ENCODE measurements around the gene HOXC6. TPM values are rescaled to one million over a fixed set of nuclear protein-coding genes. Genes with fewer than 3 reads are reported as not detected.
"Not testable (repeated sequence)": the region's sequence is repeated elsewhere in the genome, so short reads cannot be mapped to it uniquely, and the experiment has no call there.

HOXC6 gene
- total RNA-seq, 1 donor from 2014 or later: not detected

GRCh38 chr12:54041097-54041690 is 13.0 kb downstream of the HOXC6 start:
- DNase-seq (ENCODE audit: extremely low spot score, unreplicated experiment): no peak
- Mint-ChIP-seq H3K4me3 (ENCODE audit: unreplicated experiment) (no peak overlapping the region), H3K27me3 (ENCODE audit: unreplicated experiment) (peaks cover 86% of the 10 kb centered on the region), H3K9me3 (ENCODE audit: unreplicated experiment) (no peaks in the 10 kb centered on the region), H3K36me3 (ENCODE audit: unreplicated experiment) (no peaks in the 10 kb centered on the region), H3K4me1 (ENCODE audit: unreplicated experiment) (no peaks in the 10 kb centered on the region), H3K27ac (ENCODE audit: unreplicated experiment) (no peak overlapping the region)
- TF ChIP-seq, protein P1, sequence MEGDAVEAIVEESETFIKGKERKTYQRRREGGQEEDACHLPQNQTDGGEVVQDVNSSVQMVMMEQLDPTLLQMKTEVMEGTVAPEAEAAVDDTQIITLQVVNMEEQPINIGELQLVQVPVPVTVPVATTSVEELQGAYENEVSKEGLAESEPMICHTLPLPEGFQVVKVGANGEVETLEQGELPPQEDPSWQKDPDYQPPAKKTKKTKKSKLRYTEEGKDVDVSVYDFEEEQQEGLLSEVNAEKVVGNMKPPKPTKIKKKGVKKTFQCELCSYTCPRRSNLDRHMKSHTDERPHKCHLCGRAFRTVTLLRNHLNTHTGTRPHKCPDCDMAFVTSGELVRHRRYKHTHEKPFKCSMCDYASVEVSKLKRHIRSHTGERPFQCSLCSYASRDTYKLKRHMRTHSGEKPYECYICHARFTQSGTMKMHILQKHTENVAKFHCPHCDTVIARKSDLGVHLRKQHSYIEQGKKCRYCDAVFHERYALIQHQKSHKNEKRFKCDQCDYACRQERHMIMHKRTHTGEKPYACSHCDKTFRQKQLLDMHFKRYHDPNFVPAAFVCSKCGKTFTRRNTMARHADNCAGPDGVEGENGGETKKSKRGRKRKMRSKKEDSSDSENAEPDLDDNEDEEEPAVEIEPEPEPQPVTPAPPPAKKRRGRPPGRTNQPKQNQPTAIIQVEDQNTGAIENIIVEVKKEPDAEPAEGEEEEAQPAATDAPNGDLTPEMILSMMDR (IDR thresholded peaks at IDR 0.05): no peak

GRCh38 chr12:54042033-54042432 is 13.8 kb downstream of the HOXC6 start:
- not testable (repeated sequence) for H3K36me3 Mint-ChIP-seq (ENCODE audit: unreplicated experiment); H3K9me3 Mint-ChIP-seq (ENCODE audit: unreplicated experiment); DNase-seq (ENCODE audit: extremely low spot score, unreplicated experiment); H3K4me1 Mint-ChIP-seq (ENCODE audit: unreplicated experiment); H3K27ac Mint-ChIP-seq (ENCODE audit: unreplicated experiment); H3K4me3 Mint-ChIP-seq (ENCODE audit: unreplicated experiment)
- H3K27me3 Mint-ChIP-seq (ENCODE audit: unreplicated experiment): peaks cover 88% of the 10 kb centered on the region

GRCh38 chr12:54042970-54043853 is 15.0 kb downstream of the HOXC6 start:
- Mint-ChIP-seq H3K36me3 (ENCODE audit: unreplicated experiment) (no peaks in the 10 kb centered on the region), H3K4me1 (ENCODE audit: unreplicated experiment) (no peaks in the 10 kb centered on the region), H3K27ac (ENCODE audit: unreplicated experiment) (no peak overlapping the region), H3K4me3 (ENCODE audit: unreplicated experiment) (no peak overlapping the region), H3K27me3 (ENCODE audit: unreplicated experiment) (peaks cover 92% of the 10 kb centered on the region), H3K9me3 (ENCODE audit: unreplicated experiment) (no peaks in the 10 kb centered on the region)
- TF ChIP-seq, protein P1 (IDR thresholded peaks at IDR 0.05): no peak
- DNase-seq (ENCODE audit: extremely low spot score, unreplicated experiment): no peak

- Mint-ChIP-seq H3K4me1 (ENCODE audit: unreplicated experiment) (no peaks in the 10 kb centered on the region), H3K27me3 (ENCODE audit: unreplicated experiment) (peaks cover 93% of the 10 kb centered on the region)
Observed at GRCh38 chr12:54044425-54045103, 16.3 kb downstream of the HOXC6 start.

DNA sequence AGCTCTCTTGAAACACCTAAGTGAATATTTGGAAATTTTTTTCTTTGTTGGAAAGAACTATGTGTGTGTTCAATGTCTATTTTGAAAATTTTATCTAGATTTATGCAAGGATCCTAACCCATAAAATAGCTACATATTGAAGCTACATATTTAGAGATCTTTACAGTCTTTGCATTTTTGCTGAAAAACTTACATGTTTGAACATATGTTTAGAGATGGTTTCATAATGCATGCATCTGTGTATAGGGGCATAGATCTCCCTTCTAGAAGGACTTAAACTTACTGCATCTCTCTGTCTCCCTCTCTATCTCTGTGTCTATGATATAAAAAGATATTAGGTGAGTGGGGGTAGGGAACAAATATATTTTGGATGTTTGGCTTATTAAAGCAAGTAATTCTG is 17.2 kb downstream of the HOXC6 start:
- DNase-seq (ENCODE audit: extremely low spot score, unreplicated experiment): no peak
- H3K4me1 Mint-ChIP-seq (ENCODE audit: unreplicated experiment): no peaks in the 10 kb centered on the region
- TF ChIP-seq, protein P1 (IDR thresholded peaks at IDR 0.05): no peak
- peaks cover 93% of the 10 kb centered on the region for H3K27me3 Mint-ChIP-seq (ENCODE audit: unreplicated experiment)
- H3K36me3 Mint-ChIP-seq (ENCODE audit: unreplicated experiment): no peaks in the 10 kb centered on the region
- H3K9me3 Mint-ChIP-seq (ENCODE audit: unreplicated experiment): no peaks in the 10 kb centered on the region
- H3K27ac Mint-ChIP-seq (ENCODE audit: unreplicated experiment): no peak overlapping the region
- no peak overlapping the region for H3K4me3 Mint-ChIP-seq (ENCODE audit: unreplicated experiment)

More at GRCh38 chr12:54044425-54045103, 16.3 kb downstream of the HOXC6 start:
- no peaks in the 10 kb centered on the region for H3K36me3 Mint-ChIP-seq (ENCODE audit: unreplicated experiment)
- DNase-seq (ENCODE audit: extremely low spot score, unreplicated experiment): no peak
- TF ChIP-seq, protein P1 (IDR thresholded peaks at IDR 0.05): no peak
- no peak overlapping the region for H3K27ac Mint-ChIP-seq (ENCODE audit: unreplicated experiment)
- H3K4me3 Mint-ChIP-seq (ENCODE audit: unreplicated experiment): no peak overlapping the region
- H3K9me3 Mint-ChIP-seq (ENCODE audit: unreplicated experiment): no peaks in the 10 kb centered on the region

Data from osteocyte (in vitro differentiated cells).